ENCODE results near the gene DECR2. TPM values are rescaled to one million over a fixed set of nuclear protein-coding genes. Genes with fewer than 3 reads are reported as not detected.
A peak's percentile ranks its signal among the peaks of the same experiment; 100 is the strongest.

DECR2 gene
- total and polyA plus RNA-seq, 9 of the 15 experiments (the other 6 are each of a cell fraction or from before 2014, with no cell fraction given), result 1.0 to 31.9 (median 10.3) TPM

DNA sequence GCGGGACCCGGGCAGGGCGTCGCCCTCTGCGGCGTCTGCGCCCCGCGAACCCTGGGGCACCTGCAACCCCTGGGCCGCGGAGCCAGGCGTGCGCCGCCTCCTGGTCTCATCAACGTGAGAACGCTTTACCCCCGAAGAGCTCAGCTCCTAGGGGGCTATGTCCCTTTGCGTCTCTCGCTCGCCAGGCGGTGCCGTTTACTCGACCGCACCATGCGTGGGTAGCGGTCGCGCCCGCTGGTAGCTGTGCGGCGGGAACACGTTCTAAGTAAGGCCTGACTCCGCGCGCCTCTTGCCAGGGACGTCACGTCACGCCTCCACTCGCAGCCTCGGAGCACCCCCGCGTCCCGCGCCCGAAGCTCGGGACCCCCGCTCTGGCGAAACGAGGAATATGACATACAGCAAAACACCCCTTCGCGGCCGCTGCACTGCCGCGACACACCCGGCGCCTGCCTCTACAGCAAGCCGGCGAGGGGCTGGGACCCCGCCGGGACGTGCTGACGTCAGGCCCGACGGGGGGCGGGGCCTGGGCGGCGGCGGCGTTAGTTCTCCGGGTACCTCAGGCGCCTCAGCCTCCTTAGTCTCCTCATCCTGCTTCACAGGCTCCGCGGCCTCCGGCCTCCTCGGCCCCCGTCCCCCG is 23.5 kb downstream of the DECR2 start, which contains the start of gene RAB11FIP3 (continued):
- TF ChIP-seq, protein P1, sequence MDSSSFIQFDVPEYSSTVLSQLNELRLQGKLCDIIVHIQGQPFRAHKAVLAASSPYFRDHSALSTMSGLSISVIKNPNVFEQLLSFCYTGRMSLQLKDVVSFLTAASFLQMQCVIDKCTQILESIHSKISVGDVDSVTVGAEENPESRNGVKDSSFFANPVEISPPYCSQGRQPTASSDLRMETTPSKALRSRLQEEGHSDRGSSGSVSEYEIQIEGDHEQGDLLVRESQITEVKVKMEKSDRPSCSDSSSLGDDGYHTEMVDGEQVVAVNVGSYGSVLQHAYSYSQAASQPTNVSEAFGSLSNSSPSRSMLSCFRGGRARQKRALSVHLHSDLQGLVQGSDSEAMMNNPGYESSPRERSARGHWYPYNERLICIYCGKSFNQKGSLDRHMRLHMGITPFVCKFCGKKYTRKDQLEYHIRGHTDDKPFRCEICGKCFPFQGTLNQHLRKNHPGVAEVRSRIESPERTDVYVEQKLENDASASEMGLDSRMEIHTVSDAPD (CRISPR knock-in tag; IDR thresholded peaks at IDR 0.05), result no peak
- TF ChIP-seq, protein P2, sequence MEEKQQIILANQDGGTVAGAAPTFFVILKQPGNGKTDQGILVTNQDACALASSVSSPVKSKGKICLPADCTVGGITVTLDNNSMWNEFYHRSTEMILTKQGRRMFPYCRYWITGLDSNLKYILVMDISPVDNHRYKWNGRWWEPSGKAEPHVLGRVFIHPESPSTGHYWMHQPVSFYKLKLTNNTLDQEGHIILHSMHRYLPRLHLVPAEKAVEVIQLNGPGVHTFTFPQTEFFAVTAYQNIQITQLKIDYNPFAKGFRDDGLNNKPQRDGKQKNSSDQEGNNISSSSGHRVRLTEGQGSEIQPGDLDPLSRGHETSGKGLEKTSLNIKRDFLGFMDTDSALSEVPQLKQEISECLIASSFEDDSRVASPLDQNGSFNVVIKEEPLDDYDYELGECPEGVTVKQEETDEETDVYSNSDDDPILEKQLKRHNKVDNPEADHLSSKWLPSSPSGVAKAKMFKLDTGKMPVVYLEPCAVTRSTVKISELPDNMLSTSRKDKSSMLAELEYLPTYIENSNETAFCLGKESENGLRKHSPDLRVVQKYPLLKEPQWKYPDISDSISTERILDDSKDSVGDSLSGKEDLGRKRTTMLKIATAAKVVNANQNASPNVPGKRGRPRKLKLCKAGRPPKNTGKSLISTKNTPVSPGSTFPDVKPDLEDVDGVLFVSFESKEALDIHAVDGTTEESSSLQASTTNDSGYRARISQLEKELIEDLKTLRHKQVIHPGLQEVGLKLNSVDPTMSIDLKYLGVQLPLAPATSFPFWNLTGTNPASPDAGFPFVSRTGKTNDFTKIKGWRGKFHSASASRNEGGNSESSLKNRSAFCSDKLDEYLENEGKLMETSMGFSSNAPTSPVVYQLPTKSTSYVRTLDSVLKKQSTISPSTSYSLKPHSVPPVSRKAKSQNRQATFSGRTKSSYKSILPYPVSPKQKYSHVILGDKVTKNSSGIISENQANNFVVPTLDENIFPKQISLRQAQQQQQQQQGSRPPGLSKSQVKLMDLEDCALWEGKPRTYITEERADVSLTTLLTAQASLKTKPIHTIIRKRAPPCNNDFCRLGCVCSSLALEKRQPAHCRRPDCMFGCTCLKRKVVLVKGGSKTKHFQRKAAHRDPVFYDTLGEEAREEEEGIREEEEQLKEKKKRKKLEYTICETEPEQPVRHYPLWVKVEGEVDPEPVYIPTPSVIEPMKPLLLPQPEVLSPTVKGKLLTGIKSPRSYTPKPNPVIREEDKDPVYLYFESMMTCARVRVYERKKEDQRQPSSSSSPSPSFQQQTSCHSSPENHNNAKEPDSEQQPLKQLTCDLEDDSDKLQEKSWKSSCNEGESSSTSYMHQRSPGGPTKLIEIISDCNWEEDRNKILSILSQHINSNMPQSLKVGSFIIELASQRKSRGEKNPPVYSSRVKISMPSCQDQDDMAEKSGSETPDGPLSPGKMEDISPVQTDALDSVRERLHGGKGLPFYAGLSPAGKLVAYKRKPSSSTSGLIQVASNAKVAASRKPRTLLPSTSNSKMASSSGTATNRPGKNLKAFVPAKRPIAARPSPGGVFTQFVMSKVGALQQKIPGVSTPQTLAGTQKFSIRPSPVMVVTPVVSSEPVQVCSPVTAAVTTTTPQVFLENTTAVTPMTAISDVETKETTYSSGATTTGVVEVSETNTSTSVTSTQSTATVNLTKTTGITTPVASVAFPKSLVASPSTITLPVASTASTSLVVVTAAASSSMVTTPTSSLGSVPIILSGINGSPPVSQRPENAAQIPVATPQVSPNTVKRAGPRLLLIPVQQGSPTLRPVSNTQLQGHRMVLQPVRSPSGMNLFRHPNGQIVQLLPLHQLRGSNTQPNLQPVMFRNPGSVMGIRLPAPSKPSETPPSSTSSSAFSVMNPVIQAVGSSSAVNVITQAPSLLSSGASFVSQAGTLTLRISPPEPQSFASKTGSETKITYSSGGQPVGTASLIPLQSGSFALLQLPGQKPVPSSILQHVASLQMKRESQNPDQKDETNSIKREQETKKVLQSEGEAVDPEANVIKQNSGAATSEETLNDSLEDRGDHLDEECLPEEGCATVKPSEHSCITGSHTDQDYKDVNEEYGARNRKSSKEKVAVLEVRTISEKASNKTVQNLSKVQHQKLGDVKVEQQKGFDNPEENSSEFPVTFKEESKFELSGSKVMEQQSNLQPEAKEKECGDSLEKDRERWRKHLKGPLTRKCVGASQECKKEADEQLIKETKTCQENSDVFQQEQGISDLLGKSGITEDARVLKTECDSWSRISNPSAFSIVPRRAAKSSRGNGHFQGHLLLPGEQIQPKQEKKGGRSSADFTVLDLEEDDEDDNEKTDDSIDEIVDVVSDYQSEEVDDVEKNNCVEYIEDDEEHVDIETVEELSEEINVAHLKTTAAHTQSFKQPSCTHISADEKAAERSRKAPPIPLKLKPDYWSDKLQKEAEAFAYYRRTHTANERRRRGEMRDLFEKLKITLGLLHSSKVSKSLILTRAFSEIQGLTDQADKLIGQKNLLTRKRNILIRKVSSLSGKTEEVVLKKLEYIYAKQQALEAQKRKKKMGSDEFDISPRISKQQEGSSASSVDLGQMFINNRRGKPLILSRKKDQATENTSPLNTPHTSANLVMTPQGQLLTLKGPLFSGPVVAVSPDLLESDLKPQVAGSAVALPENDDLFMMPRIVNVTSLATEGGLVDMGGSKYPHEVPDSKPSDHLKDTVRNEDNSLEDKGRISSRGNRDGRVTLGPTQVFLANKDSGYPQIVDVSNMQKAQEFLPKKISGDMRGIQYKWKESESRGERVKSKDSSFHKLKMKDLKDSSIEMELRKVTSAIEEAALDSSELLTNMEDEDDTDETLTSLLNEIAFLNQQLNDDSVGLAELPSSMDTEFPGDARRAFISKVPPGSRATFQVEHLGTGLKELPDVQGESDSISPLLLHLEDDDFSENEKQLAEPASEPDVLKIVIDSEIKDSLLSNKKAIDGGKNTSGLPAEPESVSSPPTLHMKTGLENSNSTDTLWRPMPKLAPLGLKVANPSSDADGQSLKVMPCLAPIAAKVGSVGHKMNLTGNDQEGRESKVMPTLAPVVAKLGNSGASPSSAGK (IDR thresholded peaks at IDR 0.05), result peak; percentile 95
- TF ChIP-seq, protein P3, sequence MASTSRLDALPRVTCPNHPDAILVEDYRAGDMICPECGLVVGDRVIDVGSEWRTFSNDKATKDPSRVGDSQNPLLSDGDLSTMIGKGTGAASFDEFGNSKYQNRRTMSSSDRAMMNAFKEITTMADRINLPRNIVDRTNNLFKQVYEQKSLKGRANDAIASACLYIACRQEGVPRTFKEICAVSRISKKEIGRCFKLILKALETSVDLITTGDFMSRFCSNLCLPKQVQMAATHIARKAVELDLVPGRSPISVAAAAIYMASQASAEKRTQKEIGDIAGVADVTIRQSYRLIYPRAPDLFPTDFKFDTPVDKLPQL (IDR thresholded peaks at IDR 0.05; ENCODE audit: extremely low read depth, insufficient read length), result no peak
- TF ChIP-seq PTBP1 (IDR thresholded peaks at IDR 0.05; ENCODE audit: low read depth, low read length) (no peak), LCOR (CRISPR knock-in tag; IDR thresholded peaks at IDR 0.05) (0 out of 2 replicates have a peak, but pooled peaks have one; percentile 23), HDAC6 (IDR thresholded peaks at IDR 0.05; ENCODE audit: low read depth, low read length) (no peak), ZNF764 (CRISPR knock-in tag; IDR thresholded peaks at IDR 0.05; ENCODE audit: low read depth) (no peak), CEBPG (CRISPR knock-in tag; IDR thresholded peaks at IDR 0.05) (peak; percentile 35; the same call in 1 of the 2 replicates), CEBPG (tag; conservative IDR thresholded peaks at IDR 0.05 in 1 of 2, IDR thresholded peaks at IDR 0.05 in 1 of 2) (no peak)
- TF ChIP-seq, protein P4, sequence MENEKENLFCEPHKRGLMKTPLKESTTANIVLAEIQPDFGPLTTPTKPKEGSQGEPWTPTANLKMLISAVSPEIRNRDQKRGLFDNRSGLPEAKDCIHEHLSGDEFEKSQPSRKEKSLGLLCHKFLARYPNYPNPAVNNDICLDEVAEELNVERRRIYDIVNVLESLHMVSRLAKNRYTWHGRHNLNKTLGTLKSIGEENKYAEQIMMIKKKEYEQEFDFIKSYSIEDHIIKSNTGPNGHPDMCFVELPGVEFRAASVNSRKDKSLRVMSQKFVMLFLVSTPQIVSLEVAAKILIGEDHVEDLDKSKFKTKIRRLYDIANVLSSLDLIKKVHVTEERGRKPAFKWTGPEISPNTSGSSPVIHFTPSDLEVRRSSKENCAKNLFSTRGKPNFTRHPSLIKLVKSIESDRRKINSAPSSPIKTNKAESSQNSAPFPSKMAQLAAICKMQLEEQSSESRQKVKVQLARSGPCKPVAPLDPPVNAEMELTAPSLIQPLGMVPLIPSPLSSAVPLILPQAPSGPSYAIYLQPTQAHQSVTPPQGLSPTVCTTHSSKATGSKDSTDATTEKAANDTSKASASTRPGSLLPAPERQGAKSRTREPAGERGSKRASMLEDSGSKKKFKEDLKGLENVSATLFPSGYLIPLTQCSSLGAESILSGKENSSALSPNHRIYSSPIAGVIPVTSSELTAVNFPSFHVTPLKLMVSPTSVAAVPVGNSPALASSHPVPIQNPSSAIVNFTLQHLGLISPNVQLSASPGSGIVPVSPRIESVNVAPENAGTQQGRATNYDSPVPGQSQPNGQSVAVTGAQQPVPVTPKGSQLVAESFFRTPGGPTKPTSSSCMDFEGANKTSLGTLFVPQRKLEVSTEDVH (IDR thresholded peaks at IDR 0.05; ENCODE audit: low read depth, partially characterized antibody), result no peak

Measured in K562 (cell line).